Erythroblast (primary cell): Measurements from ENCODE around the gene DOCK3.

Experiments used
- GATA1 ChIP-seq: IDR thresholded peaks from 2 replicates; pipeline ENCODE4 v1.6.1; 2011; ENCODE audit warnings: low read depth, mild to moderate bottlenecking, control low read depth, low read length, moderate library complexity
- POLR2A ChIP-seq: IDR thresholded peaks from 2 replicates; pipeline ENCODE4 v1.6.1; 2011; ENCODE audit warnings: mild to moderate bottlenecking, low read length

GRCh38 chr3:51304230-51304629, 629.5 kb downstream of the DOCK3 start:
- TF ChIP-seq POLR2A (no peak), GATA1 (no peak)
